Ovary (tissue), 9 donors: Measurements from ENCODE around the gene CHRNA10. TPM values are rescaled to one million over a fixed set of nuclear protein-coding genes. Genes with fewer than 3 reads are reported as not detected.

Experiments used
- DNase-seq, 5 donors: peaks; one replicate each; pipeline ENCODE4 v3.0.0-alpha.2; 2019 to 2020
- H3K27ac ChIP-seq, 2 donors: fragments of 200-600 bp; one replicate each; pipeline versions ENCODE4 v1.5.1 to v1.8.0; 2019 to 2022
- H3K27me3 ChIP-seq: fragments of 200-600 bp; one replicate; pipeline ENCODE4 v1.8.0; 2022
- H3K36me3 ChIP-seq: fragments of 200-600 bp; sonication (generic); one replicate; pipeline ENCODE4 v1.5.1; 2019
- H3K4me1 ChIP-seq: one replicate; pipeline ENCODE4 v1.8.1; 2013; ENCODE audit warnings: mild to moderate bottlenecking, moderate library complexity; ENCODE audit not compliant: insufficient read depth
- H3K4me3 ChIP-seq: fragments of 200-600 bp; sonication (generic); one replicate; pipeline ENCODE4 v1.5.1; 2017
- H3K9me3 ChIP-seq, 2 donors: fragments of 200-600 bp in 1 of 2; sonication (generic) in 1 of 2; one replicate each; pipeline versions ENCODE4 v1.5.1 to v1.8.1; 2013 to 2019; ENCODE audit warnings: mild to moderate bottlenecking in 1 of 2, moderate library complexity in 1 of 2
- CTCF ChIP-seq, 3 donors: fragments of 450-650 bp in 2 of 3; fragments of 200-600 bp in 1 of 3; IDR thresholded peaks; one replicate each; pipeline versions ENCODE4 v1.5.1 to v1.8.0; 2016 to 2022; ENCODE audit warnings: antibody characterized with exemption in 3 of 3, mild to moderate bottlenecking in 1 of 3
- EP300 ChIP-seq: sonication (generic); formaldehyde crosslinking; IDR thresholded peaks from one replicate; pipeline ENCODE4 v1.6.1; 2017; ENCODE audit warnings: antibody characterized with exemption
- POLR2A ChIP-seq: fragments of 450-650 bp; IDR thresholded peaks from one replicate; pipeline ENCODE4 v1.6.1; 2017; ENCODE audit warnings: antibody characterized with exemption, mild to moderate bottlenecking, moderate library complexity
- WGBS, 3 donors: extraction: QIAGEN DNeasy Blood & Tissue Kit in 1 of 3; methylation state at CpG; one replicate each; pipeline versions ENCODE4 v1.1.5 to v1.1.7; 2013 to 2017; 5-methylcytosine and 5-hydroxymethylcytosine counted together
- intact Hi-C, 4 donors: fragments of 100-400 bp; cut with DNase I; formaldehyde crosslinking; loops; one replicate each; pipeline versions ENCODE4 v1.11.0 to v1.15.1; 2022 to 2023
- polyA plus RNA-seq, 2 donors: library from polyadenylated mRNA; stranded (reverse); fragments of 200-250 nt in 1 of 2; fragments of 350-450 nt in 1 of 2; fragmentation: Illumina TruSeq in 1 of 2; extraction: RNeasy Lipid Tissue Mini Kit (QIAGEN cat#74804) in 1 of 2; gene quantifications; one replicate each; pipeline ENCODE4 v1.2.3, GENCODE V29; 2013 to 2014
- total RNA-seq, 7 donors: library from RNA; depleted of rRNA in 2 of 7; stranded (reverse); fragments of >200 nt in 2 of 7; fragmentation: NEBNext Ultra II Directional in 3 of 7; extraction: Animal tissue kit (Norgen Biotek cat#: 25700) in 3 of 7; gene quantifications; one replicate each; pipeline versions ENCODE4 v1.1.0 to v1.2.4, GENCODE V29; 2016 to 2023
- donor health status: DM: no; HTN: no; CAD: no; lungs with moderate emphysema.
- donor health status: DM: no; HTN: no; CAD: no.
- donor health status: Bipolar disorder and iron deficiency.
- donor health status: DM: yes; HTN: yes; CAD: no.
- donor health status: DM: no; HTN: no; CAD: no.
- donor health status: DM: yes; HTN: yes; CAD: no.

Gene CHRNA10
- total and polyA plus RNA-seq, 9 donors, result 0.34 to 3.9 (median 0.79) TPM

DNA sequence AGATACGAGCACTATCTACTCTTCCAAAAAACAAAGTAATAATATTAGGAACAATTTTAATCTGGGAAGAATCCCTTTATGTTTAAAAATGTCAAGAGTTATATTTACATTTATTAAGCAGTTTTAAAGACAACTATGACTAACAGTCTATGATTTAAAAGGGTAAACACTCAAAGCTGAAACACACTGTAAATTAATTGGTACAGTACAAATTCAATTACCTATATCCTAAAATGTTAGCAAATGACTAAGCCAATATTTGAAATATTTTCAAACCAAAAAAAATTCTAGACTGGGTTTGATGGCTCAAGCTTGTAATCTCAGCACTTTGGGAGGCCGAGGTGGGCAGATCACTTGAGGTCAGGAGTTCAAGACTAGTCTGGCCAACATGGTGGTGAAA, 36.0 kb upstream of the CHRNA10 start:
- H3K9me3 ChIP-seq, result no peaks in the 10 kb centered on the region
- no peak overlapping the region for H3K4me3 ChIP-seq
- H3K27me3 ChIP-seq, result no peaks in the 10 kb centered on the region
- H3K36me3 ChIP-seq, result no peaks in the 10 kb centered on the region
- 21 to 52% (median 31%) methylated on average over 2 of the region's 2 CpGs for WGBS, 3 donors
- intact Hi-C loops, result no loop called here
- H3K27ac ChIP-seq, result no peak overlapping the region
- H3K4me1 ChIP-seq, result no peaks in the 10 kb centered on the region
- TF ChIP-seq POLR2A, result no peak
- TF ChIP-seq EP300, result no peak
- no peak for TF ChIP-seq CTCF (IDR thresholded peaks at IDR 0.05)
- no peak for DNase-seq

- H3K27ac ChIP-seq, result no peak overlapping the region
- H3K27me3 ChIP-seq, result no peaks in the 10 kb centered on the region
- DNase-seq, result no peak
- TF ChIP-seq CTCF (IDR thresholded peaks at IDR 0.05), result no peak
- TF ChIP-seq POLR2A, result no peak
- no peak for TF ChIP-seq EP300
- intact Hi-C loops, result no loop called here
- no peaks in the 10 kb centered on the region for H3K9me3 ChIP-seq
- 45 to 66% (median 50%) methylated on average over 3 of the region's 3 CpGs for WGBS, 3 donors
- no peaks in the 10 kb centered on the region for H3K36me3 ChIP-seq
- H3K4me1 ChIP-seq, result no peaks in the 10 kb centered on the region
- no peak overlapping the region for H3K4me3 ChIP-seq
Observed at GRCh38 chr11:3703383-3703782, 32.2 kb upstream of the CHRNA10 start.

DNA sequence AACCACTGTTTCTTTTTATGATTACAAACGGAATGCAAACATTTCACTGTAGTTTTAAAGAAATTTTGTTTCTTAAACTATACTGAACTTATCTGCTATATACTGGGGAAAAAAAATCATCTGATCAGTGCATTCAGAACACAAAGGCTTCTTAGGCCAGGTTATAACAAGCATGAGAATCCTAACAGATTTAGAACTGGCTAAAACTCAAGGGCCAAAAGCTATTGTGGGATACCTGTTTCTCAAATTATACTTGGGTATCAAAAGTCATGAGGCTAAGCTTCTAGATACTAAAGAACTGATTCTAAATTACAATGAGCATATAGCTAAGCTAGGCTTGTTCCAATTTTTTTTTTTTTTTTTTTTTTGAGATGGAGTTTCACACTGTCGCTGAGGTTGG, 29.7 kb upstream of the CHRNA10 start:
- Histone ChIP-seq H3K27me3 (no peaks in the 10 kb centered on the region), H3K36me3 (no peaks in the 10 kb centered on the region), H3K4me3 (no peak overlapping the region), H3K4me1 (no peaks in the 10 kb centered on the region), H3K27ac (no peak overlapping the region), H3K9me3 (no peaks in the 10 kb centered on the region)
- 35 to 52% (median 43%) methylated on average over 2 of the region's 2 CpGs for WGBS, 3 donors
- intact Hi-C loops, result no loop called here
- DNase-seq, result no peak
- TF ChIP-seq POLR2A, result no peak
- no peak for TF ChIP-seq EP300
- TF ChIP-seq CTCF (IDR thresholded peaks at IDR 0.05), result no peak

GRCh38 chr11:3700410-3700809, 29.2 kb upstream of the CHRNA10 start:
- intact Hi-C loops, result no loop called here
- WGBS, 3 donors, result 94 to 99% (median 95%) methylated on average over 2 of the region's 2 CpGs
- Histone ChIP-seq H3K4me1 (no peaks in the 10 kb centered on the region), H3K27ac (no peak overlapping the region), H3K27me3 (no peaks in the 10 kb centered on the region), H3K36me3 (no peaks in the 10 kb centered on the region), H3K4me3 (no peak overlapping the region), H3K9me3 (no peaks in the 10 kb centered on the region)
- TF ChIP-seq POLR2A (no peak), EP300 (no peak), CTCF (IDR thresholded peaks at IDR 0.05) (no peak)
- no peak for DNase-seq

DNA sequence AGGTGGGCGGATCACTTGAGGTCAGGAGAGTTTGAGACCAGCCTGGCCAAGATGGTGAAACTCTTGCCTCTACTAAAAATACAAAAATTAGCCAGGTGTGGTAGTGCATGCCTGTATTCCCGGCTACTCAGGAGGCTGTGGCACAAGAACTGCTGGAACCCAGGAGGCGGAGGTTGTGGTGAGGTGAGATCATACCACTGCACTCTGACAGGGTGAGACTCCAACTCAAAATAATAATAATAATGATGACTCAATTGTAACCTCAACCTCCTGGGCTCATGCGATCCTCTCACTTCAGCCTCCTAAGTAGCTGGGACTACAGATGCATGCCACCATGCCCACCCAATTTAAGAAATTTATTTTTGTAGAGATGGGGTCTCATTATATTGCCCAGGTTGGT, 15.6 kb upstream of the CHRNA10 start:
- TF ChIP-seq CTCF (IDR thresholded peaks at IDR 0.05), result no peak
- TF ChIP-seq POLR2A, result no peak
- no peak for TF ChIP-seq EP300
- H3K9me3 ChIP-seq, result no peaks in the 10 kb centered on the region
- H3K27me3 ChIP-seq, result no peaks in the 10 kb centered on the region
- H3K4me1 ChIP-seq, result peaks cover 4% of the 10 kb centered on the region
- no peak overlapping the region for H3K4me3 ChIP-seq
- no peak overlapping the region for H3K27ac ChIP-seq
- no peaks in the 10 kb centered on the region for H3K36me3 ChIP-seq
- no peak for DNase-seq
- 74 to 98% (median 86%) methylated on average over 4 of the region's 4 CpGs for WGBS, 3 donors
- intact Hi-C loops, result no loop called here
